Endothelial cell of umbilical vein (primary cell): ENCODE data around the gene PCDH9.

Source experiments
- CTCF ChIP-seq, 2 donors: IDR thresholded peaks; 1 replicate in 1 of 2; 2 replicates in 1 of 2; pipeline ENCODE4 v1.5.1; 2011; ENCODE audit warnings: low read length in 2 of 2, mild to moderate bottlenecking in 2 of 2, moderate library complexity in 2 of 2, control low read depth in 1 of 2, inconsistent platforms in 1 of 2, low read depth in 1 of 2; ENCODE audit not compliant: insufficient read depth in 1 of 2; ENCODE audit errors: extremely low read depth in 1 of 2
- EZH2 ChIP-seq: IDR thresholded peaks from 2 replicates; pipeline ENCODE4 v1.6.1; 2012; ENCODE audit warnings: borderline replicate concordance, low read depth, mild to moderate bottlenecking, moderate library complexity, low read length, inconsistent platforms; ENCODE audit not compliant: severe bottlenecking
- MAX ChIP-seq: IDR thresholded peaks from 2 replicates; pipeline ENCODE4 v1.6.1; 2011; ENCODE audit not compliant: insufficient read depth, insufficient read length
- MYC ChIP-seq: IDR thresholded peaks from one replicate; pipeline ENCODE4 v1.6.1; 2011; ENCODE audit warnings: mild to moderate bottlenecking, low read depth, low read length
- POLR2A ChIP-seq: IDR thresholded peaks from 2 replicates; pipeline ENCODE4 v1.6.1; 2012; ENCODE audit warnings: low read depth, mild to moderate bottlenecking, control low read depth, low read length
- POLR2AphosphoS5 ChIP-seq: IDR thresholded peaks from 2 replicates; pipeline ENCODE4 v1.6.1; 2012; ENCODE audit warnings: low read depth, mild to moderate bottlenecking, control low read depth, low read length, moderate library complexity; ENCODE audit not compliant: insufficient read depth

- no peak for TF ChIP-seq POLR2AphosphoS5
- no peak for TF ChIP-seq MYC
- no peak for TF ChIP-seq CTCF (IDR thresholded peaks at IDR 0.05; ENCODE audit: extremely low read depth in 1 of 2, insufficient read depth in 1 of 2, low read depth in 1 of 2, low read length in 2 of 2)
- TF ChIP-seq POLR2A = no peak
- TF ChIP-seq EZH2 = no peak
- no peak for TF ChIP-seq MAX
Measured at GRCh38 chr13:66663711-66664110, 566.4 kb downstream of the PCDH9 start.
